HepG2 (cell line): Measurements from ENCODE around the gene BAZ1A. TPM values are rescaled to one million over a fixed set of nuclear protein-coding genes. Genes with fewer than 3 reads are reported as not detected.

Source experiments
- CENPX ChIP-seq: sonication (generic); formaldehyde crosslinking; IDR thresholded peaks from 2 replicates; pipeline ENCODE4 v1.9.0; 2021; ENCODE audit warnings: mild to moderate bottlenecking, missing genetic modification reagents, moderate library complexity
- CHCHD3 ChIP-seq: sonication (generic); formaldehyde crosslinking; IDR thresholded peaks from 2 replicates; pipeline ENCODE4 v1.8.0; 2022; ENCODE audit warnings: mild to moderate bottlenecking, missing genetic modification reagents, moderate library complexity
- FIP1L1 ChIP-seq: fragments of 200-400 bp; formaldehyde crosslinking; IDR thresholded peaks from 2 replicates; pipeline ENCODE4 v1.6.1; 2018; ENCODE audit warnings: low read depth, mild to moderate bottlenecking, low read length, moderate library complexity, borderline replicate concordance; ENCODE audit not compliant: insufficient read depth
- GATAD2A ChIP-seq: IDR thresholded peaks from 2 replicates; pipeline ENCODE4 v1.6.1; 2016
- HCFC1 ChIP-seq: fragments of 150-350 bp; IDR thresholded peaks from 2 replicates; pipeline ENCODE4 v1.6.1; 2014; ENCODE audit warnings: low read depth, low read length
- MAFK ChIP-seq, 2 experiments: IDR thresholded peaks in 1 of 2; conservative IDR thresholded peaks in 1 of 2; 2 replicates each; pipeline ENCODE4 v1.6.1; 2011; ENCODE audit warnings: improper control_type of control experiment in 2 of 2, low read length in 2 of 2
- MEF2D ChIP-seq: sonication (generic); formaldehyde crosslinking; IDR thresholded peaks from 2 replicates; pipeline ENCODE4 v1.5.1; 2020; ENCODE audit warnings: mild to moderate bottlenecking, missing genetic modification reagents
- NPAS2 ChIP-seq: sonication (generic); formaldehyde crosslinking; IDR thresholded peaks from 2 replicates; pipeline ENCODE4 v1.8.0; 2022; ENCODE audit warnings: mild to moderate bottlenecking, missing genetic modification reagents, borderline replicate concordance
- PBX2 ChIP-seq: IDR thresholded peaks from 2 replicates; pipeline ENCODE4 v1.6.1; 2016; ENCODE audit warnings: control low read depth
- REPIN1 ChIP-seq: sonication (generic); formaldehyde crosslinking; IDR thresholded peaks from 2 replicates; pipeline ENCODE4 v1.8.0; 2022; ENCODE audit warnings: missing genetic modification reagents, low read depth, mild to moderate bottlenecking, borderline replicate concordance
- RERE ChIP-seq: IDR thresholded peaks from 2 replicates; pipeline ENCODE4 v1.6.1; 2016; ENCODE audit warnings: low read depth, missing genetic modification reagents, missing compliant biosample characterization
- SMAD9 ChIP-seq: sonication (generic); formaldehyde crosslinking; IDR thresholded peaks from 2 replicates; pipeline ENCODE4 v1.5.1; 2020; ENCODE audit warnings: mild to moderate bottlenecking, missing genetic modification reagents
- SOX13 ChIP-seq, 3 experiments: fragments of 450-650 bp in 1 of 3; sonication (generic) in 1 of 3; formaldehyde crosslinking in 1 of 3; IDR thresholded peaks in 2 of 3; conservative IDR thresholded peaks in 1 of 3; 2 replicates each; pipeline versions ENCODE4 v1.5.0 to v1.6.1; 2016 to 2020; ENCODE audit warnings: antibody characterized with exemption in 1 of 3, mild to moderate bottlenecking in 1 of 3, missing compliant biosample characterization in 1 of 3, missing genetic modification reagents in 1 of 3, moderate library complexity in 1 of 3
- SRSF9 ChIP-seq: fragments of 200-400 bp; formaldehyde crosslinking; IDR thresholded peaks from 2 replicates; pipeline ENCODE4 v1.6.1; 2018; ENCODE audit warnings: borderline replicate concordance, mild to moderate bottlenecking, low read depth, low read length; ENCODE audit not compliant: insufficient read depth, poor library complexity, severe bottlenecking
- TOE1 ChIP-seq: sonication (generic); formaldehyde crosslinking; IDR thresholded peaks from 2 replicates; pipeline ENCODE4 v1.4.0; 2020; ENCODE audit warnings: mild to moderate bottlenecking, missing genetic modification reagents
- ZNF101 ChIP-seq: sonication (generic); formaldehyde crosslinking; IDR thresholded peaks from 2 replicates; pipeline ENCODE4 v1.4.0; 2020; ENCODE audit warnings: mild to moderate bottlenecking, low read depth, missing genetic modification reagents, borderline replicate concordance
- ZNF160 ChIP-seq: sonication (generic); formaldehyde crosslinking; IDR thresholded peaks from 2 replicates; pipeline ENCODE4 v1.8.0; 2022; ENCODE audit warnings: mild to moderate bottlenecking, inconsistent platforms, missing genetic modification reagents
- ZNF264 ChIP-seq: sonication (generic); formaldehyde crosslinking; IDR thresholded peaks from 2 replicates; pipeline ENCODE4 v1.4.0; 2020; ENCODE audit warnings: missing genetic modification reagents
- ZNF367 ChIP-seq: sonication (generic); formaldehyde crosslinking; IDR thresholded peaks from 2 replicates; pipeline ENCODE4 v1.4.0; 2020; ENCODE audit warnings: missing genetic modification reagents, borderline replicate concordance
- ZNF510 ChIP-seq: sonication (generic); formaldehyde crosslinking; IDR thresholded peaks from 2 replicates; pipeline ENCODE4 v1.4.0; 2020; ENCODE audit warnings: low read depth, mild to moderate bottlenecking, missing genetic modification reagents
- polyA plus RNA-seq, 8 experiments: library from polyadenylated mRNA; depleted of rRNA in 3 of 8; stranded (reverse) in 7 of 8; unstranded in 1 of 8; fragments of >200 nt; fragmentation: Illumina TruSeq in 4 of 8; extraction: Trizol in 4 of 8; gene quantifications; 2 replicates each; pipeline versions ENCODE4 v1.2.1 to v1.2.3, GENCODE V29; 2011 to 2016; ENCODE audit warnings: low read depth in 4 of 8, missing spikeins in 1 of 8, mixed read lengths in 1 of 8; ENCODE audit not compliant: insufficient read depth in 1 of 8
- total RNA-seq, 5 experiments: library from RNA; depleted of rRNA; stranded (reverse); fragments of >200 nt; fragmentation: Illumina TruSeq; extraction: Trizol; gene quantifications; 2 replicates each; pipeline ENCODE4 v1.2.3, GENCODE V29; 2016; ENCODE audit warnings: low read depth in 1 of 5
- TF ChIP-seq, protein P1 (sequence below): sonication (generic); formaldehyde crosslinking; IDR thresholded peaks from 2 replicates; pipeline ENCODE4 v1.4.0; 2020; ENCODE audit warnings: missing genetic modification reagents, low read depth, mild to moderate bottlenecking, borderline replicate concordance

The BAZ1A gene
- total and polyA plus RNA-seq, 2 of the 13 experiments (the other 11 are each of a cell fraction or from before 2014, with no cell fraction given), result 20.9 to 56.8 TPM

DNA sequence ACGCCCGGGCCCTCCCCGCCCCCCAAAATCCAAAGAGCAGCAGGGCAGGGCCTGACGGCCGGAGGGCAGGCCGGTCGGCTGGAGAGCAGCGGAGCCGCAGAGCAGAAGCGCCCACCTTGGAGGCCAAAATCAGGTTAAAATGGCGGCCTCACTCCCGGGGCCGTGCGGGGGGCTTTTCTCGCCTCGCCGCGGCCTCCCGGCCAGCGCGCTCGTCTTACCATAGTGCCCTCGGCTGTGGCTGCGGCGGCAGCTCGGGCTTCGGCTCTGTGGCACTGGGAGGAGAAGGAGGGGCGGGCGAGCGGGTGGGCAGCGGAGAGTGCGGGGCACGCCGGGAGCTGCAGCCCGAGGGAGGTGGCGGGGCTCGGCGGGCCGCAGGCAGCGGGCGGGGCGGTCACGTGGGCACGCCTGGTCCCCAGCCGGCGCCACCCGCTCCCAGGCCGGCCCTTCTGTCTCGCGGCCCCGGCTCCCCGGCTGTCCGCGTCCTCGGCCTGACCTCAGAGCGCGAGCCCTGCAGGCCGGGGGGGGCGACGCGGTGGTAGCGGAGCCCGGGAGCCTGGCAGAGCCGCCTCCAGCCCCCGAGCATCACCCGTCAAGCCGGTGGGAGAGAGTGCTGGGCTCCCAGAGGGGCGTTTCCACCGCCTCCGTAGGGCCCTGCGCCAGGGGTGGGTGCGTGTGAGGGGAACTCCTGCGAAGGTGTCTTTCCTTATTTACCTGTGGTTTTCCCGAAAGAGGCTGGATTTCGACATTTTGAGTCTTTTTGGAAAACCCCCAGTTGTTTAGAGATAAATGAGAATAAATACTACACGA is 160.6 kb downstream of the BAZ1A start, which contains the start of gene CFL2 (continued):
- TF ChIP-seq PBX2 (CRISPR knock-in tag), result no peak
- TF ChIP-seq ZNF160 (CRISPR knock-in tag), result peak; percentile 97
- 0 out of 2 replicates have a peak, but pooled peaks have one; percentile 7 for TF ChIP-seq RERE
- TF ChIP-seq SOX13 (IDR thresholded peaks at IDR 0.05), result peak; percentile 51
- peak in 1 of 2 experiments; percentile 53; a peak in 2 of 4 replicates for TF ChIP-seq SOX13 (CRISPR knock-in tag; conservative IDR thresholded peaks at IDR 0.05 in 1 of 2, IDR thresholded peaks at IDR 0.05 in 1 of 2)
- 0 out of 2 replicates have a peak, but pooled peaks have one; percentile 44 for TF ChIP-seq ZNF101
- TF ChIP-seq HCFC1, result peak; percentile 21; the same call in 1 of the 2 replicates
- peak; percentile 50; the same call in 1 of the 2 replicates for TF ChIP-seq TOE1 (CRISPR knock-in tag)
- TF ChIP-seq ZNF510 (CRISPR knock-in tag), result no peak; the same call in 1 of the 2 replicates
- peak; percentile 69; the same call in 1 of the 2 replicates for TF ChIP-seq ZNF264
- TF ChIP-seq SMAD9 (CRISPR knock-in tag), result no peak
- no peak for TF ChIP-seq SRSF9
- TF ChIP-seq CHCHD3 (CRISPR knock-in tag), result peak; percentile 87; the same call in 1 of the 2 replicates
- TF ChIP-seq ZNF367, result peak; percentile 87
- TF ChIP-seq FIP1L1, result no peak
- TF ChIP-seq, protein P1, sequence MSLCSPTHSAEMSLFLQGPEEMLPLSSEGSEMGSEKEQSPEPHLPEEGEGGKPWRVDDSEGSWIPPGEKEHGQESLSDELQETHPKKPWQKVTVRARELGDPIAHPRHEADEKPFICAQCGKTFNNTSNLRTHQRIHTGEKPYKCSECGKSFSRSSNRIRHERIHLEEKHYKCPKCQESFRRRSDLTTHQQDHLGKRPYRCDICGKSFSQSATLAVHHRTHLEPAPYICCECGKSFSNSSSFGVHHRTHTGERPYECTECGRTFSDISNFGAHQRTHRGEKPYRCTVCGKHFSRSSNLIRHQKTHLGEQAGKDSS (CRISPR knock-in tag), result peak; percentile 94
- TF ChIP-seq CENPX (CRISPR knock-in tag), result no peak
- peak; percentile 43 for TF ChIP-seq GATAD2A (CRISPR knock-in tag)
- TF ChIP-seq NPAS2 (CRISPR knock-in tag), result no peak
- peak; percentile 63; the same call in 1 of the 2 replicates for TF ChIP-seq REPIN1 (CRISPR knock-in tag)
- TF ChIP-seq MEF2D (CRISPR knock-in tag), result peak; percentile 52; the same call in 1 of the 2 replicates
- no peak for TF ChIP-seq MAFK (conservative IDR thresholded peaks at IDR 0.05 in 1 of 2, IDR thresholded peaks at IDR 0.05 in 1 of 2; ENCODE audit: low read length in 2 of 2)
